GM12864 (cell line): Measurements from ENCODE around the gene RNPEPL1.

Experiments used
- DNase-seq: peaks from one replicate; pipeline ENCODE4 v3.0.0-alpha.2; 2011; ENCODE audit warnings: low read depth
- H3K4me3 ChIP-seq: 2 replicates; pipeline ENCODE4 v1.5.1; 2011; ENCODE audit warnings: mild to moderate bottlenecking, low read depth, low read length, control low read depth
- CTCF ChIP-seq: IDR thresholded peaks from 2 replicates; pipeline ENCODE4 v1.5.1; 2011; ENCODE audit warnings: low read depth, mild to moderate bottlenecking, moderate library complexity, low read length, control low read depth, inconsistent platforms; ENCODE audit errors: missing control alignments

The RNPEPL1 gene

DNA sequence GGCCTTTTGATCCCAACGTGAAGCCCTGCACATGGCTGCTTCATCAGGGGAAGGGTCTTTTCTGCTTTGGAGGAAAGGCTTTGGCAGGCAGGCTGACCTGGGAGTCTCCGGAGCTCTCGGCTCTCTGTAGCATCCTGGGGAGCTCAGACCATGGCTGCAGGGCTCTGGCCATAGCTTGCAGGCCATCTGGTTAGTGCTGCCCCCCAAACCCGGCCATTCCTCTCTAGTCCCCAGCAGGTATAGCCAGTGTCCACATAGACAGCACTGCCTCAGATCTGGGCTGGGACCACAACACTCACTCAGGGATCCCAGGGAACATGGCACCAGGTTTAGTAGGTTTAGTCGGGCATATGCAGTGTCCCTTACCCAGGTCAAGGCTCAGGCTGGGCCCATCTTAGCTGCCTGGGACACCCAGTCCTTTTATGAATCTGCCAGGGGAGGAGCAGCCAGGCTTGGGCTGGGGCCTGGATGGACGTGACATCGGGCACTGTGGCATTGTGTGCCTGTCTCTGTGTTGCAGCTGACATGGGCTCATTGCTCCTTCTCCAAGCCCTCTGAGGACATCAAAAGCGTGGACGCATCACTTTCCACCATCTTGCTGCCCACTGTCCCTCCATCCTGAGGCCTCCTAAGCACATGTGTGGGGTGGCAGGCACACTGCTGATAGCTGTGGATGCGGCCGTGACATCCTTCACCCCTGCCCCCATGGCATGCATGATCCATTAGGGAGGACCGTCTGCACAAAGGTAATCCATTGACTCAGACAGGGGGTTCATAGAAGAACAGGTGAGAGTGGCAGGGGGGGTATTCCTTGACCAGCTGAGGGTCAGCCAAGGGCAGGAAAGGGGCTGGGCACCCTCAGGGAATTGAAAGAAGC lies 37.8 kb downstream of the RNPEPL1 start:
- no peak overlapping the region for H3K4me3 ChIP-seq

DNA sequence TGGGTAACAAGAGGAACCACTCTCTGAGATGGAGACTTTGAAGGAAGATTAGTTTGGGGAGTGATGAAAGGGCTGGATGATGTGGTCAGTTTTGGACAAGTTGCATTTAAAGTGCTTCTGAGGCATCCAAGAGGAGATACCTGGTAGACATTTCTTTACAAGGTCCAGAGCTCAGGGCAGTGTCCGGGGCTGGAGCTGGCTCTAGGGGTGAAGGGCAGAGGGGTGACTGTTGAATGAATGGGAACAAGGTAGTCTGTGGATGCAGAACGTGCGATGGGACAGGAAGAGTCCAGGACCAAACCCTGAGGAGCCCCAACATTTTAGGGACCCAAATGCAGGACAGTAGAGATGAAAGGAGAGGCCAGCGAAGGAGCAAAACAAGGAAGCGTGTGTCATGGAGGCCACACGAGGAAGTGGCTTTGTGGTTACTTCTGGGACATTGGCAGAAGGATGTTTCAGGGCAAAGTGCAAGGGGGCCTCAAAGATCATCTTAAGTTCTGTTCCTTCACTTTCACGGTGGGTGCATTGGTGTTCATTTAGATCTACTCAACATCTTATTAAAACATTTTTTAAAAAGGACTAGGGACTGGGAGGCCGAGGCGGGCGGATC lies 43.4 kb downstream of the RNPEPL1 start:
- TF ChIP-seq CTCF, result no peak
- no peak overlapping the region for H3K4me3 ChIP-seq
- DNase-seq, result no peak

More for the DNA sequence above, 37.8 kb downstream of the RNPEPL1 start:
- no peak for DNase-seq
- TF ChIP-seq CTCF, result no peak

DNA sequence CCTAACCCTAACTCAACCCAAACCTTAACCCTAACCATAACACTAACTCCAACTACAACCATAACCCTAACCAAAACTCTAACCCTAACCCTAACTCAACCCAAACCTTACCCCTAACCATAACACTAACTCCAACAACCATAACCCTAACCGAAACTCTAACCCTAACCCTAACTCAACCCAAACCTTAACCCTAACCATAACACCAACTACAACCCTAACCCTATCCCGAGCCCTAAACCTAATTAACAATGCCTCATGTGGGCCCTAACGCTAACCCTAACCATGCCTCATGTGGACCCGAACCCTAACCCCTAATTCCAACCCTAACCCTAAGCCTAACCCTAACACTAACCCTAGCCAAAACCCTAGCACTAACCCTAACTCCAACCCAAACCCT lies 45.5 kb downstream of the RNPEPL1 start:
- no peak for DNase-seq
- no peak for TF ChIP-seq CTCF
- H3K4me3 ChIP-seq, result no peak overlapping the region

DNA sequence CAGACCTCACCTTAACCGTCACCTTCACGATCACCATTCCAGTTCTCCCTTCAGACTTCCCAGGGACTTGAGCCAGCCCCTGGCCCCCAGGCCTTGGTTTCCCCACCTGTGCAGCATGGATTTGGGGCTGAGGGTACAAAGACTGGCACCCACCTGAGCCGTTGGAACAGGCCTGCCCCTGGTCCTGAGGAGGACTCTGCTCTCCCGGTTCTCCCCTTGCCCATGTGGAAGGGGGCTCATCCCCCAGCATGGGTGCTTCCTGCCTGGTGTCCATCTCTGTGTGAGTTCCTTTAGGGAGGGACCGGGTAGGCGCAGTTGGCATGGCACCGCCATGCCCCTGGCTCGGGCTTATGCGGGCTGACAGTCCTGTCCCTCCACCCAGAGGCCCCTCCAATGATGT lies 46.1 kb downstream of the RNPEPL1 start:
- no peak for DNase-seq

DNA sequence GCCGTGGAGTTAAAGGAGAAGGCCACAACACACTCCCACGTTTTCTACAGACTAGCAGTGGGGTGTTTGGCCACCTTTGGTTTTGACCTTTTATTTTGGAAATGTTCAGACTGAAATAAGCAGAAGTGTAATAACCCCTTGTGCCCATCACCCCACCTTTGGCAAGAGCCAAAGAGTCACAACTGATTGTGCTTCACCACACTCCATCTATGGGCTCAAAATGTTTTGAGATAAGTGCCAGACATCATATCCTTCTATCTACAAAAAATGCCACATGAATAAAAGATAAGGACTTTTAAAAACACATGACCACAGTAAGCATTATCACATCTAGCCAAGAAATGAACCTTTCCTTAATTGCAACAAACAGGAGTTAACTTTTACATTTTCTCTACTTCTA lies 47.1 kb downstream of the RNPEPL1 start:
- no peak overlapping the region for H3K4me3 ChIP-seq
- DNase-seq, result no peak
- no peak for TF ChIP-seq CTCF

More for the DNA sequence above, 46.1 kb downstream of the RNPEPL1 start:
- TF ChIP-seq CTCF, result no peak
- no peak overlapping the region for H3K4me3 ChIP-seq

DNA sequence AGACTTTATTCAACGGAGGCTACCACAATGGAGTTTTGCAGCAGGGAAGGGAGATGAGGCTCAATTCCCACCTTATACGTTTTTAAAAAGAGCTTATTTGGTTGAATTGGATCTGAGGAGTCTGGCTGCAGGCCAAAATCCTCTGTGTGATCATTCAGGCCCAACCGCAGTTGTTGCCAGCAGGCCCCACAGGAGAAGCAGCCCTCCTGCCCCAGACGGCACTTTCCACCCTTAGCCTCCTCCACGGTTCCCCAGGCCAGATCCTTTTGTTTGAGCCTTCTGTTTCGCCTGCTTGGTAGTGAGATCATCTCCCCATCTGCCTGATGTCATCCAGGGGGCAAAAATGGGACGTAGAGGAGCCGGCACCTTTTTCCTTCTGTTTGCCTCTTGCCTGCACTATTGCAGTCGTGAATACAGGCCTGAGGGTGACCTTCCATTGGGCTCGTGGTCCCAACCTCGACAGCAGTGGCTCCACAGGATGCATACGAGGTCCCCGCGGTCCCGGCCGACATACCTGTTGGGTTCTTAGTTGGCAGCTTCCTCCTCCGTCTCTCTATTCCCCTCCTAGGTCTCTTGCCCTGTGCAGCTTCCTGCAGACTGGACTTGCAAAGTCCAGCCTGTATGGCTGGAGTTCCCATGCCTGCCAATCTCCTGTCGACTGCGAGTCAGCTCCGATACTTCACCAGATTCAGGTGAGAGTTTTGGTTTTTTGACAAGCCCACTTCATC lies 47.7 kb downstream of the RNPEPL1 start:
- DNase-seq, result no peak
- no peak overlapping the region for H3K4me3 ChIP-seq
- TF ChIP-seq CTCF, result no peak
